Renal pelvis (tissue), 4 donors: Measurements from ENCODE around the gene KCNMA1. TPM values are rescaled to one million over a fixed set of nuclear protein-coding genes. Genes with fewer than 3 reads are reported as not detected.

Experiments used
- DNase-seq: peaks from one replicate; pipeline ENCODE4 v3.0.0-alpha.2; 2013
- polyA plus RNA-seq, 3 donors: library from polyadenylated mRNA; unstranded; fragments of 120-200 nt; gene quantifications; one replicate each; pipeline ENCODE4 v1.2.1, GENCODE V29; 2013; ENCODE audit not compliant: insufficient read length in 3 of 3

KCNMA1 gene
- polyA plus RNA-seq, 3 donors = 3.2 to 3.9 (median 3.4) TPM

DNA sequence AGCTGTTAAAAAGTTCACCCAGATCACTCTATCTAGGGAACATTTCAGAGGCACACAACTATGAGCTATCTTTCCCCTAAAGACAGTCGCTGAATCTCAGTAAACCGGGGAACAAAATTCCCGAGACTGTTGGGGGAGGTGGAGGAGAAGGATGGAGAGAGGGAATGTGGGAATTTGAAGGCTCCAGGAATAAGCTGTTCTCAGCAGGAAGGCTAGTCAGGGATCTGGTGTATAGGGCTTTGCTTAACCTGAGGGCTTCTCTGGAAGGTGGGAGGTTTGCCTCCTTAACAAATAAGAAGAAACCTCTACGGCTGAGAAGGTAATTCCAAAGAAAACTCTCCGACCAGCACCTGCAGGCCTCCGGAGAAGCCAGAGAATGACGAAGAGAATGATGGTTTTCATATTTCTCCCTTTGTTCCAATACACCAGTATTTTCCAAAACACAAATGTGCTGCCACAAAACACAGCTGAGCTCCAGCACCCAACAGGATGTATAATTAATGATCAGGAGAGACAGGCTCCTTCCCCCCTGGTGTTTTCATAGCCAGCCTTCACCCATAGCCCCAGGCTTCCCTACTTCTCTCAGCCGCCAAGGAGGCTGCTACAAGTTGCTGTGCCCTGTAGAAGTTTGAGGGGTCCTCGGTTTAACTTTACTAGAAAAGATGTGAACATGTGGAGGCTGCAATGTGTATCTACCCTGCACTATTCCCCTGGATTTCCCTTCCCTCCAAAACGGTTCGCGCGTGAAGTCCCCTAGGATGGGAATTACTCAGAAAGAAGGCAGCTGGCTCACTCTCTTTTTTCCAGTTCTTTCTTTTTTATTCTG lies 2.0 kb downstream of the KCNMA1 start:
- no peak for DNase-seq

DNA sequence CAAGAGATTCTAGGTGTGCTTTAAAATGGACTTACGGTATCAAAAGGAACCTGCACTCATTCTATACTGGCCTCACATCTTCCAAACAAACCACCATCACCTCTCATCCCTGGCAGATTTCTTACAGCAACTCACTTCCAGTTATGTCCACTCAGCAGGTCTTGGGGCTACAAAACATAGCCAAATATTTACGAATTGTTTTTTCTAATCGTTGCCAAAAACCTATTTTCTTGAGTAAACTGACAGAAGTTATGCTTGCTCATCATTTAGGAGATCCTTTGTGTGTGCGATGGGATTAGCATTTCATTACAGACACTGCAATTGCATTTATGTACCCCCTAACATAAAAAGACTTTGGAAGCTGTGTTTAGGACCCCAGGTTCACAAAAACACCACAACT lies 2.7 kb downstream of the KCNMA1 start:
- DNase-seq = no peak

DNA sequence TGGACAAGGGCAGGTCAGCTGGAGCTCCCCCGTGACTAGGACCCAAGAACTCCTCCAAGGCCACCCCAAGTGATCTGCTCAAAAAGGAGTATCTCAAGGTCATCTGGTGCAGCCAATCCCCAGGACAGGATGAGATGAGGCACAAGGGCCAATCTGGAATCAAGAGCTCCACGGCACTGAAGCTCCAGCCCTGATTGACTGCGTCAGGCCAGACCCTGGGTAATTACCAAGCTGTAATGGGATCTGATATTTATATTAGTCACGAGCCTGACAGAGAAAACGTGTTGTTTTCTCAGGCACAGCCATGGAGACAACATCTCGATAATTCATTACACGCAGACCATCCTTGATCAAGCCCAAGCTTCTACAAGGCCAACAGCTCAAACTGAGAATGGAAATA lies 4.2 kb downstream of the KCNMA1 start:
- DNase-seq = no peak

DNA sequence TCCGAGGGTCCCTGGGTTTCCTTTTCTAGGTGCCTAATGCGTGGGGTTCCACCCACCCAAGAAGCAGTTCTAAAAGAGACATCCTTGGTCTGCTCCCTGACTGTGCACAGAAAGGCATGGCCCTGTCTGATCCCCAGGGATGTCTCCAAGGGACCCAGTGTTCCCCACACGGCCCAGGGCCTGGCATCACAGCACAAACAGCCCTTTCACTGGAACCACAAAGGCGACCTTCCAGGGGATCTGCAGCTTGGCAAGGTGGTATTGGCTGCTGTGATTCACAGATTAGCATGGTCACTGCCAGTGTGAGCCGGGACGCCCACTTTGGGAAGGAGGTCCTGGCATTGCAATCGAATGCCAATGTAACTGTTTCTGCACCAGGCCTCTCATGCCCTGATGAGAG lies 6.4 kb downstream of the KCNMA1 start:
- no peak for DNase-seq

DNA sequence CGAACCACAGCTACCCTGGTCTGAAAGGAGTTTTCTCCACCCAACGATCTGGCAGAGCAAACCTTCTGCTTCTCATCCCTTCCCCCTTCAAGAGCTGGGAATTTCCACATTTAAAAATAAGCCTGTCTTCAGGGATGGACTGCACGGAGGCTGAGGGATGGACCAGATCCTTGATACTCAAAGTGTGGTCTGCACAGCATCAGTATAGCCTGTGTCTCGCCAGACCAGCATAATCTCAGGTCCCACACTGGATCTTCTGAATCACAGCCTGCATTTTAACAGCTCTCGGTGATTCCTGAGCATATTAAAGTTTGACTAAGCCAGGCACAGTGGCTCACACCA lies 7.1 kb downstream of the KCNMA1 start:
- no peak for DNase-seq

DNA sequence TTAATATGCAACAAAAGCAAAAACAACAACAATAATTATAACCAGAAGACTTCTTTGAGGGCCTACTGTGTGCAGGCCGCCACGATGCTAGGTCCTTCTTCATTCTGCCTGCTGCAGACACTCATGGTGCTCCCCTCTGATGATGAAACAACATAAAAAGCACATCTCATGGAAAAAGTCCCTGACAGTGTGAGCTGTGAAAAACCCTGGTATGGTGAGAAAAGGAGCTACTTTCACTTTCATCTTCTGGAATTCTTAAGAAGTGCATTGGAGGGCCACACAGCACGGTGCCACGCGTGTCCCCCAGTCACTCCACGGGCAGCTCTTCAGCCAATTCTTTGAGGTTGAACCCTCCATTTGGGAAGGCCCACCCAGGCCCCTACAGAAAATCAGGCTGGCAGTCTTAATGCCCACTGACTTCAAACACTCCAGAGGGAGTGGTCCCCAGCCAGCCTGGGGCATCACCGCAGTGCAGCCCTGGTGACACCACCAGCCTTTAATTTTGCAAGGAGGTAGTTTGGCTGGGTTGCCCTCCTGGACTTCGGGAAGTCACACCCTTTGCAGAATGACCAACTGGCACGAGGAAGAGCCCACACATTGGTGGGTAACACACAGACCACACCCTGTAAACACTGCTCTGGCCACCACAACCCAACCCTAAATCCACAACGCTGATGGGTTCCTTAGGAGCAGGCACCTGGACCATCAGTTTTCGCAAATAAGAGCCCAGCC lies 7.7 kb downstream of the KCNMA1 start:
- no peak for DNase-seq

DNA sequence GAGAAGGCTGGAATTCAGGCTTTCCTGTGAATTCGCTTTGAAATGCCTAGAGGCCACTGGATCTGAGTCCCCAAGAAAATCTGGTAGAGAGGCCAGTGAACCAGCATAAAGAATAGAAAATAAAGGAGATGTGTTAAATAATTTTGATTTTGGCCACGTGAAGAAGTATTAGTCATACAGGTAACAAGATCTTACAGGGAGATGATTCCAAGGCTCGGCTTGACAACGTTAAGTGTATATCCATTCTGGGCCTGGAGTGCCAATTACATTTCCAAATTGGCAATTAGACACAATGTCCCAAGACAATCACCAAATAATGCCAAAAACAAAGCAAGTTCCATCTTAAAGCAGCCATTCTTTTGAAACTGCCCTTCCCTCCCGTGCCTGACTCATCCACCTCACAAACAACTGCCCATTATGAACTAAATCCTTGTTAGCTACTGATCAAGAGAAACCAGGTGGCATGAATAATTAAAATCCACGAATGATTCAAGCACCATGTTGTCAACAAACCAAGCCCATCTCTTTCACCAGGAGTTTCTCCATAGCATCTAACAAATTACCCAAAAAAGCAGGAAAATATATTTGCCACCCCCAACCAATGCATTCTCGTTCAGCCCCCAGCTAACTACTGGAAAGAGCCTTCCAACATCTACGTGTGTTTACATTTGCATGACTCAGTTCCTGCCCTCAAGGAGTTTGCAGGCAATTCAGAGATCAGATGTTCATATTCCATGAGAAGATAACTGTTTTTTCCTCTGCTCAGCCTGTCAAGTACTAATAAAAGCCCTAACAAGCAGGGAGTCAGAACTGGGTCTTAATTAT lies 8.5 kb downstream of the KCNMA1 start:
- no peak for DNase-seq

DNA sequence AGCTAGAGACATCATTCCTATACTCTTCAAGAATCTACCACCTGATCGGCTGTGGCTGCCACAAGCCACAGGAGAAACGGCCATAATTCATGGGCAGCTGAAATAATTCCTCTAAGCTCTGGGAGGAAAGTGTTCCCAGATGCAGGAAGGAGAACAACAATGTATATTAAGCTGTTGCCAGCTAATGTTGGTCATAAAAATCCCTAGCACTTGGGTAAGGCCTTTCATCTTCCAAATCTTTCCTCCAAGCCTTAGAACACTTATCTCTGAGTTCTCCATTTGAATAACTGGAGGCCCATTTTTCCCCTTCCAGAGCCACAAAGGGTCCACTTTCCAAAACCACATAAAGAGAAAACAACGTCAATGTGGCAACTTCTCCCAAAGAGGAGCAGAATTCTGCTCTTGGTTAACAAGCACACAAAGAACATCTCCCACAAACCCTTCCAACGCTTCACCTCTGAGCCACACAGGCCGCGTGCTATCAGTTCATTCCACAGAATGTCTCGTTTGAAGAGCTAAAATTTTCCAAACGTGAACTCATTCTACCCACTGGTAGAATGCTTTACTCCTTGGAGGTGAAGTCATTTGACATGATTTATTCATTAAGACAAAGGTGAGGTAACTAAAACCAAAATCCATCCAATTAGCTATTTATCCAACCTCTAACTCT lies 11.2 kb downstream of the KCNMA1 start:
- DNase-seq = no peak

DNA sequence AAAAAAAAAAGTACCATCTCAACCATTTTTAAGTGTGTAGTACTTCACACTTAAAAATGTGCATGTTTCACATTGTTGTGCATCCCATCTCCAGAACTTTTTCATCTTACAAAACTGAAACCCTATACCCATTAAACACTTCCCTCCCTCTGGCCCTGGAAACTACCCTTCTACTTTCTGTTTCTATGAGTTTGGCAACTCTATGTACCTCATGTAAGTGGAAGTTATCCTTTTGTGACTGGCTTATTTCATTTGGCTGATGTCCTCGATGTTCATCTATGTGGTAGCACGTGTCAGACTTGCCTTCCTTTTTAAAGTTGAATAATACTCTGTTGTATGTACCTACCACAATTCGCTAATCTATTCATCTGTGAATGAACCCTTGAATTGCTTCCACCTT lies 12.2 kb downstream of the KCNMA1 start:
- no peak for DNase-seq

DNA sequence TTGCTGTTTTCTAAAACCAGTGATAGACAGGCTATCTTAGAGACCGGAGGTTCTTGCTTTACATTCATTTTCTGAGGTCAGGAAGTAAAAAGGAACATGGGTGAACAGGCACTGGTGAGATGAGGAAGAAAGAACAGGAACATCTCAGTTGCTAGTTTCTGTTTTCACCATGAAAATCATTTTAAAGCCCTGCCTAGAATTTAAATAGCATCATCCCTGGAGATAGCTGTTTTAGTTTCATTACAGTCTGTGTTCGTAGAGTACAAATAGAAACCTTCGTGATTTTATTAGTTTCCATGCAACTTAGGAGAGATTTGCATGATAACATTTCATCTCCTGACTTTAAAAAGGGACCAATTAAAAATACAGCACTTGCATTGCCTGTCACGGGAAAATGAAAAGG lies 14.7 kb downstream of the KCNMA1 start:
- DNase-seq = no peak

DNA sequence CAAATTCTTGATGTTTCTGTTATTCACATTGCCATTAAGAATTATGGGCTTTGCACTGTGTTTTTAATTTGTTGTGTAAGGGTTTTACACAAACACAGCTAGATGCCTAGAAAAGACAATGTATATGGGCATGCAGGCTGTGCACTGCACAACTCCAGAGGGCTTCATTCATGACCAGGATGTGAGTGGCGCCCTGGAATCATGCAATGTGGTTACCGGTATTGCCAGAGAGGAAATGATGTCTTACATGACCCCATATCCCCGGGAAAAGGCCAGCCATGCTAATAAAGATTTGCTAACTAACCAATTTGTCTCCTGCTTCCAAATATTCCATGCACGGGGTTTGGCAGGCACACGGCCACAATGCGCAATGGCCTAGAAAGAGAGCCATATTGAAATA lies 16.9 kb downstream of the KCNMA1 start:
- no peak for DNase-seq

DNA sequence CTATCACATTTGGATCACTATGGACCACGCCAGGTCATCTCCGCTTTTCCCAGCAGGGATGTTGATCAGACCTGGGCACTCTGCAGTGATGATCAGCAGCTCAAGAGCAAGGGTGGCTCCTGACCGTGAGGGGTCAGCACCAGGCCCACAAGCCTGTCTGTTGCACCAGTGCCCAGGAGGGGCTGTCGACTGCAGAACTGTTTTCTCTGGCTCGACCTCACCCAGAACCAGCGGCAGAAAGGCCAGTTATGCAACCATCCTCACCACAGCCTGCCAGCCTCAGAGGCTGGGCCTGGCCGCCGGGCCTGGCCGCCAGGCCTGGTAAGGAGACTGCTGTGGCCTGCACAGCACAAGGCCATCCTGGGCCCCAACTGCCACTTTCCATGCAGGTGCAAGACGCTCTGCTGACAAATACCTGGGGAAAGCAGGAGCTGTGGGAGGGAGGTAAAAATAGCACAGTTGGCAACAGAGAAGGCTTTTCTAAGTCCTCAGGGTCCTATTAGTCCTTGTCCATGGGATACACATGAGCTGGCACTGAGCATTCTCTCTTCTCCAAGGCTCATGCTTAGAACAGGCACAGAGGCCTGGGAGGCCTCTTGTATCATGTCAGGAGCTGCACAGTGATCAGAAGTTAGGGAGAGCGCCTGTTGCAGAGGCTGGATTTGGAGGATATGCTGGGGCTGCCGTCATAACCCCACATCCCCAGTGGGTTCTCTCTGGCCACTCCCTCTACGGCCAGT lies 17.5 kb downstream of the KCNMA1 start:
- DNase-seq = no peak

DNA sequence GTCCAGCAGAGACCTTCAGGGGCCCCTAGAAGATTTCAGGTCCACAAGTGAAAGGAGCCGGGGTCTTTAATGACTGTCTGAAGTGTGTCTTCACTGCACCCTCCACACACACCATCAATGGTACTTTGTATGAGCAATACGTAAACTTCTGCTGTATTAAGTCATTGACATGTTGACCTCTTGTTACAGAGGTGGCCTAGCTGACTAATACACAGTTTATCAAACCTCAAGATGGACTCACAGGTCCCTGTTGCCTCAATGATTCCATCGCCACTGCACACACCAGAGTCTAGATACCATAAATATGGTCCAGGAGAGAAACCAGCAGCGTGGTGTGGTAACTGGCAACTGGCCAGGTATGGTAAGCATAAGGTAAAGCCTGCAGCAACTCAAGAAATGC lies 19.5 kb downstream of the KCNMA1 start:
- no peak for DNase-seq

DNA sequence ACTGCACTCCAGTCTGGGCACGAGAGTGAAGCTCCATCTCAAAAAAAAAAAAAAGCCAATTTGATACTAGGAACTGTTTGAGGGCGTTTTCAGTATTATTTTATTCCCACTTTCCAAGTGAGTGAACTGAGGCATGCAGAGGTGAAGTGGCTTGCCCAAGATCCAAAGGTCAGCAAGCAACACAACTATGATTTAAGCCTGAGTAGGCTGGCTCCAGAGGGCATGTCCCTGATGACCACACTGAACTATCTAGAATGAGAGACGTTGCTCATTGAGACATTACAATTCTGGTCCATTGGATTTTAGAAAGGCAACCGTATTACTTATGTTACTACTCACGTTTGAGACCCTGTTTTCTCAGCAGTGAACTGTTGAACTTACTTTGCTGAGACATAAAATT lies 20.8 kb downstream of the KCNMA1 start:
- no peak for DNase-seq

DNA sequence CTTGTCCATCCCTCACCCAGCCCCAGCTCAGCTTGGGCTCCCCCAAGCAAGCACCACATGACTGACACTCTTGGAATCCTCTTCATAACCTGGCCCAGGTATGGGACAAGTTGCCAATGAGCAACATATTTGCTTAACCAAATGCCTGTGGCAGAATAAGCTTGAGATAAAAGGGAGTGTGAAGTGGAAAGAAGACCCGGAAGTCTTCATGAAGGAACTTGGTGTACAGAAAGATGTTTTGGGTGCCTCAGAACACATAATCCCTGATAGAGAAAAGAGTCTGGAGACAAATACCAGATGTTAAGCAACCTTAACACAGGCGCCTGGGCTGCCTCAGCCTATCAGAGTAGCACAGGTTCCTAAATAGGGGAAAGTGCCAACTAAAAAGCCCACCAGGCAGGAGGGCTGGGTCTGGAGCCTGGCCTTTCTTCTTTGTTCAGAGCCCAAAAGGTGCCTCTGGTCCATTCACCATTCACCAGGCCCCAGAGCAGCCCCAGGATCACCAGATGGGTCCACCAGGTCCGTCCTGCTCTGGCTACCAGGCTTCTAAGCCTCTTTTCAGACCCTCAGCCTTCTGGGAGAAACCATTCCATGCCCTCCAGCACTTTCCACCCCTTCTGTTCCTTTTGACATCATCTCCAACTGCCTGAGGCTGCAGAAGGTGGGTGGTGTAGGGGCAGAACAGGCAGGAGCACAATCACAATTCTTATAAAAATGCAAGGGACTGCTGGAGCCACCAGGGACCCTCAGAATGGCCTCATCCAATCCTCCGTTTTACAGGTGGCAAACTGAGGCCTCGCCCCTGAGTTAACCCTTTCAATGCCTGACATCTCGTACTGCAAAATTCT lies 22.6 kb downstream of the KCNMA1 start:
- DNase-seq = no peak

DNA sequence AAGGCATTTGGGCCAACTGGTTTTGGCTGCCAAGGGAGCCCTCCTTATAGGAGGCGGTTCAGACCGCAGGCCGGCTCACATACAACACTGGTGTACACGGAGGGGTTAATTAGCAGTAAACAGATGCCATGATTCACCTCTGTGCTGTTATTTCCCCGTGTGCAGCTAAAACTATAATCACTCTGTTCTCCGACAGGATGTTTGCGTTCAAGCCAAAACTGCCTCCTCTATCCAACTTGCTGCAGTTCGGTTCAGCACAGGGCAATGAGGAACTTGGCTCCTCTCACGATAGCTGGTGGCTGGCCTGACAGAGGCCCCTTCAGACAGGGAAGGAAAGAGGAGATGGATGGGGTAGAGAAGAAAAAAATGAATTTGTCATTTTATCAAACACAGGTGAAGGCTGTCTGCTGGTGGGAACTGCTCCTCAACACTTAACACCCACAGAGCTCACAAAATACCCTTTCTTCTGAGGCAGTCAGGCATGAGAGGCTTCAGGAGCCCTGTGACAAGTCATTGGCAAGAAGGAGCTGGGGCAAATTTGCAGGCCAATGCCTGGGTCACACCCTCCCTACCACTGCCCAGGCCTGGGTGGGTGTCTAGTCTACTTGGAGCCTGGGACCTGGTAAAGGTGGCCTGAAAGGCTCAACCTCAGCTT lies 24.0 kb downstream of the KCNMA1 start:
- DNase-seq = no peak

DNA sequence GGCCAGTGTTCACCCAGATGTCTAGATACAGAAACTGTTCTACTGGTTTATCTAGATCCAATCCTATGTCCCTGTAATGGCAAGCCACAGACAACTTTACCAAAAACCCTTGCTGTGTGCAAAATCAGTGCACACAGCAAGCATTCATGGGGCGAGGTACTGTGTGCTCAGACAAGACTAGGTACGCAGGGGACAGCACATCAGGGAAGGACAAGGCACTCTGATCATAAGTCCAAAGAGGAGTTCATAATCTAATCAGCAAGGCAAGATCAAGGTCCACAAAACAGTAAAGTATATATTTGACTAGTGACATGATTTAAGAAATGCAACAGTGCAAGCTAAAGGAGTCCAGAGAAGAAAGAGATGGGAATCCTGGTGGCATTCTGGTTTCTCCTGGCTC lies 25.9 kb downstream of the KCNMA1 start:
- DNase-seq = no peak

DNA sequence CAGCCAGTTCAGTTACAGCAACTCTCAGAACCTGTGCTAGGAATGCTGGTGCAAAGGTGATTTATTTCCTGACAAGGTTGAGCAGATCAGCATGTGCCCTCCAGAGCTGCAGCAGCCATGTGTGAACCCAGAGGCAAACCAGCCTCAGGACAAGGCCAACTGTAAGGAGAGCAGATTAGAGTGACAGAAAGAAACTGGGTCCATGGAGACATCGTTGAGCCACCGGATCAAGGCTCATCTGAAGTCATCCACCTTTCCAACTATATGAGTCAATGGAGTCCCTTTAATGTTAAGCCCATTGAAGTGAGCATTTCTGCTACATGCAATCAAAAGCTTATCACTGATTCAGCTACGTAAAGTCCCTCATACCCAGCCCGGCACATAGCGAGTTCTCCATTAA lies 26.4 kb downstream of the KCNMA1 start:
- DNase-seq = no peak

DNA sequence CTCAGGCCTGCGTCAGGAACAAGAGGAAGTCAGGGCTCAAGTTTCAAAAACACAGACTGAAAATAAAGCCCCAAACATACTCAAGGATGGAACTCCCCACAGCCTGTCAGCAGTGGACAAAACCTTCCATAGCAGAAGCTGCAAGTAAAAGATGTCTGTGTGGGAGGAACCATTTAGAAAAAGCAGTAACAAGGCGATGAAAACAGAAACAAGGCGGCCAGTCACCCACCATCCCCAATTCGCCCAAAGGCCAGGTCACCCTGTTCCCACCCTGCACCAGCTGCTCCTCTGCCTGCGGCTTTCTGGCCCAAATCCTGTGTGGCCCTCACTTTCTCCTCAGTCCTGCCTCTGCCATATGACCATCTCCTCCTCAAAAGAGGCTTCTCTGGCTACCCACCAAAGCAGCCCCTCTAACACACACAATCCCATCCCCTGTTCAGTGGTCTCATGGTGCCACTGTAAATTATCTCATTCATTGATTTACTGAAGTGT lies 27.8 kb downstream of the KCNMA1 start:
- DNase-seq = no peak

DNA sequence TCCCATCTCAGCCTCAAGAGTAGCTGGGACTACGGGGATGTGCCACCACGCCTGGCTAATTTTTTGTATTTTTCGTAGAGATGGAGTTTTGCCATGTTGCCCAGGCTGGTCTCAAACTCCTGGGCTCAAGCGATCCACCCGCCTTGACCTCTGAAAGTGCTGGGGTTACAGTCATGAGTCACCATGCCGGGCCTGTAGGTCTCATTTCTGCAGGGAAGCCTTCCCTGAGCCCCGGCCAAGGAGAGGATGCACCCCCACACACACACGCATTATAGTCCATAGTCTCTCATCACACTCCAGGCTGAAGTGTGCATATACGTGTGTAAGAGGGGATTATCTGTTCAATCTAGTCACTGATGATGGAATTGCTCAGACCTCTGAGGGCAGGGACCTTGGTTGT lies 29.3 kb downstream of the KCNMA1 start:
- DNase-seq = no peak
